ENCODE results near the gene CDC42EP5.
"Not testable (repeated sequence)": the region's sequence is repeated elsewhere in the genome, so short reads cannot be mapped to it uniquely, and the experiment has no call there.

Gene CDC42EP5

GRCh38 chr19:54507824-54508223, 34.7 kb upstream of the CDC42EP5 start:
- H3K27ac ChIP-seq, result no peak overlapping the region
- no peak for DNase-seq (ENCODE audit: low spot score)
- H3K4me3 ChIP-seq, result no peak overlapping the region
- TF ChIP-seq CTCF (IDR thresholded peaks at IDR 0.05), result no peak

- not testable (repeated sequence) for H3K27ac ChIP-seq; DNase-seq (ENCODE audit: low spot score); H3K4me3 ChIP-seq
Observed at GRCh38 chr19:54507038-54507717, 34.1 kb upstream of the CDC42EP5 start.

GRCh38 chr19:54506079-54506478, 33.0 kb upstream of the CDC42EP5 start:
- TF ChIP-seq CTCF (IDR thresholded peaks at IDR 0.05), result no peak
- H3K4me3 ChIP-seq, result no peak overlapping the region
- no peak for DNase-seq (ENCODE audit: low spot score)
- no peak overlapping the region for H3K27ac ChIP-seq

- H3K27ac ChIP-seq; DNase-seq (ENCODE audit: low spot score); H3K4me3 ChIP-seq: not testable (repeated sequence)
Observed at GRCh38 chr19:54505542-54505941, 32.4 kb upstream of the CDC42EP5 start.

- TF ChIP-seq CTCF (IDR thresholded peaks at IDR 0.05), result no peak
- no peak for DNase-seq (ENCODE audit: low spot score)
- no peak within 1 kb of the TSS for H3K4me3 ChIP-seq
- no peak within 1 kb of the TSS for H3K27ac ChIP-seq
Observed at GRCh38 chr19:54502518-54503048, 29.5 kb upstream of the CDC42EP5 start, which contains the start of gene LAIR2. Gene LAIR2 (plus strand): TSS chr19:54502831. CDS start chr19:54502919, 88 bp downstream.

- H3K27ac ChIP-seq; H3K4me3 ChIP-seq; DNase-seq (ENCODE audit: low spot score): not testable (repeated sequence)
Observed at GRCh38 chr19:54498451-54498772, 25.3 kb upstream of the CDC42EP5 start.

- DNase-seq (ENCODE audit: low spot score); H3K4me3 ChIP-seq; H3K27ac ChIP-seq: not testable (repeated sequence)
Observed at GRCh38 chr19:54497747-54498450, 24.8 kb upstream of the CDC42EP5 start.

- not testable (repeated sequence) for H3K4me3 ChIP-seq; H3K27ac ChIP-seq; DNase-seq (ENCODE audit: low spot score)
Observed at GRCh38 chr19:54495284-54495683, 22.2 kb upstream of the CDC42EP5 start.

- no peak for TF ChIP-seq CTCF (IDR thresholded peaks at IDR 0.05)
- Histone ChIP-seq H3K27ac (no peak overlapping the region), H3K4me3 (no peak overlapping the region)
- no peak for DNase-seq (ENCODE audit: low spot score)
Observed at GRCh38 chr19:54493967-54494585, 21.0 kb upstream of the CDC42EP5 start.

- not testable (repeated sequence) for DNase-seq (ENCODE audit: low spot score); H3K4me3 ChIP-seq; H3K27ac ChIP-seq
Observed at GRCh38 chr19:54493056-54493455, 20.0 kb upstream of the CDC42EP5 start.

Measured in coronary artery (tissue), 2 donors.